ENCODE measurements around the gene RABGEF1. TPM values are rescaled to one million over a fixed set of nuclear protein-coding genes. Genes with fewer than 3 reads are reported as not detected.

The RABGEF1 gene
- total and polyA plus RNA-seq, 2 donors (not counting 3 experiments of a cell fraction or from before 2014, with no cell fraction given), result 11.6 to 15.5 TPM

GRCh38 chr7:66698652-66699205 lies 41.8 kb upstream of the RABGEF1 start:
- no peaks in the 10 kb centered on the region for H3K27me3 ChIP-seq (ENCODE audit: control insufficient read depth in 2 of 2, insufficient read depth in 2 of 2, low read length in 2 of 2)
- no peaks in the 10 kb centered on the region for H3K36me3 ChIP-seq (ENCODE audit: control insufficient read depth in 2 of 2, extremely low read depth in 1 of 2, insufficient read depth in 2 of 2, low read length in 2 of 2)
- no peak overlapping the region for H2AFZ ChIP-seq (ENCODE audit: low read depth, low read length)
- dilution Hi-C loops (cut with MboI; ENCODE audit: extremely low pct_ligation_motif_present, low sequenced_read_pairs) (no loop called here), intact Hi-C loops (cut with micrococcal nuclease) (no loop called here)
- H3K9me1 ChIP-seq (replicated peaks; ENCODE audit: control insufficient read depth, extremely low read depth, insufficient read depth, low read length), result no peaks in the 10 kb centered on the region
- H3K9me3 ChIP-seq (replicated peaks; ENCODE audit: control insufficient read depth, insufficient read depth, low read length), result no peaks in the 10 kb centered on the region
- FAIRE-seq (no peak), DNase-seq (ENCODE audit: low read depth, low spot score) (no peak)
- BruUV-seq (replicated peaks), result no TSS peak
- no peak overlapping the region for H3K27ac ChIP-seq (ENCODE audit: insufficient read depth, low read depth, low read length)
- H3K79me2 ChIP-seq (ENCODE audit: control insufficient read depth, insufficient read depth, low read length), result no peaks in the 10 kb centered on the region
- H3K4me3 ChIP-seq (replicated peaks in 1 of 3; ENCODE audit: insufficient read depth in 1 of 3, low read depth in 1 of 3, low read length in 3 of 3), result no peak overlapping the region
- CTCF ChIA-PET, result no interaction called here
- no peaks in the 10 kb centered on the region for H4K20me1 ChIP-seq (replicated peaks; ENCODE audit: control insufficient read depth, extremely low read depth, insufficient read depth, low read length)
- H3K4me2 ChIP-seq (ENCODE audit: insufficient read depth, low read length), result no peak overlapping the region
- no peak overlapping the region for H3K9ac ChIP-seq (replicated peaks; ENCODE audit: extremely low read depth, insufficient read depth, low read length)
- H3K4me1 ChIP-seq (ENCODE audit: control insufficient read depth, extremely low read depth, insufficient read depth, low read length), result no peaks in the 10 kb centered on the region
- TF ChIP-seq CTCF (IDR thresholded peaks at IDR 0.05; ENCODE audit: extremely low read depth in 1 of 2, insufficient read depth in 1 of 2, low read depth in 1 of 2, low read length in 2 of 2), result no peak
- no peak for TF ChIP-seq JUN (IDR thresholded peaks at IDR 0.05; ENCODE audit: borderline replicate concordance, insufficient read depth, insufficient read length, low read depth)
- TF ChIP-seq MYC (IDR thresholded peaks at IDR 0.05; ENCODE audit: low read depth, low read length), result no peak
- no peak for TF ChIP-seq FOS (IDR thresholded peaks at IDR 0.05; ENCODE audit: borderline replicate concordance, insufficient read depth, low read length)
- no peak for TF ChIP-seq MAX (IDR thresholded peaks at IDR 0.05; ENCODE audit: insufficient read depth, insufficient read length)
- no peak for TF ChIP-seq POLR2AphosphoS5 (IDR thresholded peaks at IDR 0.05; ENCODE audit: insufficient read depth, low read depth, low read length)
- POLR2A ChIA-PET, result no interaction called here

All from endothelial cell of umbilical vein (primary cell).